H9 (cell line): ENCODE measurements around the gene PLA2G10. TPM values are rescaled to one million over a fixed set of nuclear protein-coding genes. Genes with fewer than 3 reads are reported as not detected.

ENCODE experiments used
- DNase-seq: peaks from one replicate; pipeline ENCODE4 v3.0.0-alpha.2; 2017
- H2AFZ ChIP-seq: one replicate; pipeline ENCODE4 v1.6.1; 2013; ENCODE audit warnings: mild to moderate bottlenecking, low read length, control low read depth, moderate library complexity
- H2AK5ac ChIP-seq: 2 replicates; pipeline ENCODE4 v1.6.1; 2013; ENCODE audit warnings: low read length, control low read depth, mixed read lengths; ENCODE audit not compliant: insufficient read length
- H2BK120ac ChIP-seq: one replicate; pipeline ENCODE4 v1.6.1; 2013; ENCODE audit warnings: low read depth, mild to moderate bottlenecking, low read length, control low read depth, inconsistent platforms; ENCODE audit not compliant: poor library complexity, severe bottlenecking
- H2BK12ac ChIP-seq: 2 replicates; pipeline ENCODE4 v1.6.1; 2013; ENCODE audit warnings: low read length, control low read depth, mixed read lengths, low read depth; ENCODE audit not compliant: insufficient read length
- H2BK15ac ChIP-seq: 2 replicates; pipeline ENCODE4 v1.6.1; 2013; ENCODE audit warnings: low read depth, low read length, control low read depth
- H2BK20ac ChIP-seq: one replicate; pipeline ENCODE4 v1.6.1; 2013; ENCODE audit warnings: low read depth, mild to moderate bottlenecking, low read length, control low read depth, inconsistent platforms; ENCODE audit not compliant: poor library complexity, severe bottlenecking
- H2BK5ac ChIP-seq: 2 replicates; pipeline ENCODE4 v1.6.1; 2013; ENCODE audit warnings: low read length, control low read depth, mixed read lengths; ENCODE audit not compliant: insufficient read length
- H3K14ac ChIP-seq: 2 replicates; pipeline ENCODE4 v1.6.1; 2013; ENCODE audit warnings: low read length, control low read depth; ENCODE audit not compliant: insufficient read depth
- H3K18ac ChIP-seq: 2 replicates; pipeline ENCODE4 v1.6.1; 2013; ENCODE audit warnings: low read depth, mild to moderate bottlenecking, mixed read lengths, low read length, control low read depth; ENCODE audit not compliant: insufficient read length
- H3K23ac ChIP-seq: 2 replicates; pipeline ENCODE4 v1.6.1; 2013; ENCODE audit warnings: low read length, control low read depth, mixed read lengths, low read depth; ENCODE audit not compliant: insufficient read length
- H3K23me2 ChIP-seq: 2 replicates; pipeline ENCODE4 v1.6.1; 2013; ENCODE audit warnings: low read depth, mild to moderate bottlenecking, mixed read lengths, low read length, control low read depth; ENCODE audit not compliant: insufficient read length, poor library complexity, severe bottlenecking
- H3K27ac ChIP-seq: 2 replicates; pipeline ENCODE4 v1.5.1; 2013; ENCODE audit warnings: low read length, control low read depth, mixed read lengths, low read depth; ENCODE audit not compliant: insufficient read length
- H3K27me3 ChIP-seq: 2 replicates; pipeline ENCODE4 v1.6.1; 2013; ENCODE audit warnings: low read length, control low read depth, inconsistent platforms; ENCODE audit not compliant: insufficient read depth
- H3K4ac ChIP-seq: 2 replicates; pipeline ENCODE4 v1.6.1; 2013; ENCODE audit warnings: low read depth, mild to moderate bottlenecking, control low read depth, inconsistent platforms, low read length, moderate library complexity
- H3K4me1 ChIP-seq: 2 replicates; pipeline ENCODE4 v1.6.1; 2013; ENCODE audit warnings: low read length, control low read depth, inconsistent platforms; ENCODE audit not compliant: insufficient read depth
- H3K4me2 ChIP-seq: 2 replicates; pipeline ENCODE4 v1.6.1; 2013; ENCODE audit warnings: low read length, control low read depth, mixed read lengths; ENCODE audit not compliant: insufficient read length, insufficient read depth
- H3K56ac ChIP-seq: 2 replicates; pipeline ENCODE4 v1.6.1; 2013; ENCODE audit warnings: low read depth, mild to moderate bottlenecking, mixed read lengths, low read length, control low read depth; ENCODE audit not compliant: insufficient read length
- H3K79me1 ChIP-seq: 2 replicates; pipeline ENCODE4 v1.6.1; 2013; ENCODE audit warnings: low read depth, mild to moderate bottlenecking, moderate library complexity, low read length, control low read depth, inconsistent platforms; ENCODE audit not compliant: insufficient read depth, poor library complexity, severe bottlenecking
- H3K79me2 ChIP-seq: 2 replicates; pipeline ENCODE4 v1.6.1; 2013; ENCODE audit warnings: low read length, control low read depth, inconsistent platforms; ENCODE audit not compliant: insufficient read depth
- H3K9ac ChIP-seq: 2 replicates; pipeline ENCODE4 v1.6.1; 2013; ENCODE audit warnings: low read length, control low read depth, mixed read lengths; ENCODE audit not compliant: insufficient read length; ENCODE audit errors: extremely low read depth
- H3K9me3 ChIP-seq: one replicate; pipeline ENCODE4 v1.6.1; 2013; ENCODE audit warnings: low read depth, low read length, inconsistent platforms; ENCODE audit not compliant: control insufficient read depth
- H3T11ph ChIP-seq: one replicate; pipeline ENCODE4 v1.6.1; 2013; ENCODE audit warnings: mild to moderate bottlenecking, low read length, control low read depth, inconsistent platforms
- H4K20me1 ChIP-seq: one replicate; pipeline ENCODE4 v1.6.1; 2013; ENCODE audit not compliant: control insufficient read depth, insufficient read length, insufficient read depth
- H4K5ac ChIP-seq: 2 replicates; pipeline ENCODE4 v1.6.1; 2013; ENCODE audit warnings: low read depth, mild to moderate bottlenecking, mixed read lengths, low read length, control low read depth; ENCODE audit not compliant: insufficient read length
- H4K8ac ChIP-seq: replicated peaks from 2 replicates; pipeline ENCODE4 v1.6.1; 2013; ENCODE audit warnings: low read length, control low read depth, mixed read lengths, low read depth; ENCODE audit not compliant: insufficient read length
- H4K91ac ChIP-seq: 2 replicates; pipeline ENCODE4 v1.6.1; 2013; ENCODE audit warnings: low read depth, mild to moderate bottlenecking, moderate library complexity, mixed read lengths, low read length, control low read depth; ENCODE audit not compliant: insufficient read length
- H3K27ac Mint-ChIP-seq, 3 experiments: 2 replicates in 2 of 3; 3 replicates in 1 of 3; pipeline ENCODE4 v1.8.0; 2020 to 2021; ENCODE audit warnings: mixed read lengths in 3 of 3, mild to moderate bottlenecking in 1 of 3, moderate library complexity in 1 of 3
- H3K27me3 Mint-ChIP-seq: 2 replicates; pipeline ENCODE4 v1.8.0; 2021; ENCODE audit warnings: low read depth, mild to moderate bottlenecking, moderate library complexity, mixed read lengths
- H3K36me3 Mint-ChIP-seq, 3 experiments: 2 replicates in 2 of 3; 3 replicates in 1 of 3; pipeline ENCODE4 v1.8.0; 2020 to 2021; ENCODE audit warnings: low read depth in 3 of 3, mixed read lengths in 3 of 3; ENCODE audit not compliant: insufficient read depth in 1 of 3
- H3K4me1 Mint-ChIP-seq, 2 experiments: 2 replicates each; pipeline ENCODE4 v1.8.0; 2020; ENCODE audit warnings: mixed read lengths in 2 of 2
- H3K4me3 Mint-ChIP-seq, 2 experiments: 2 replicates in 1 of 2; 3 replicates in 1 of 2; pipeline ENCODE4 v1.8.0; 2020 to 2021; ENCODE audit warnings: mild to moderate bottlenecking in 2 of 2, mixed read lengths in 2 of 2, moderate library complexity in 1 of 2
- H3K9me3 Mint-ChIP-seq, 2 experiments: 2 replicates in 1 of 2; 3 replicates in 1 of 2; pipeline ENCODE4 v1.8.0; 2020; ENCODE audit warnings: mild to moderate bottlenecking in 2 of 2, mixed read lengths in 2 of 2, moderate library complexity in 1 of 2
- CTCF ChIP-seq: fragments of 200-600 bp; sonication (generic); conservative IDR thresholded peaks from 3 replicates; pipeline ENCODE4 v1.8.0; 2021; ENCODE audit warnings: antibody characterized with exemption, mild to moderate bottlenecking
- WGBS: extraction: QIAGEN DNeasy Blood & Tissue Kit; methylation state at CpG from one replicate; pipeline ENCODE4 v1.1.7; 2013; ENCODE audit warnings: missing lambda C conversion rate, low lambda C conversion rate, mixed read lengths; ENCODE audit not compliant: insufficient read length; ENCODE audit errors: extremely low coverage; 5-methylcytosine and 5-hydroxymethylcytosine counted together
- total RNA-seq: library from RNA; stranded (reverse); gene quantifications from 2 replicates; pipeline ENCODE4 v1.2.1, GENCODE V29; 2021

Gene PLA2G10
- total RNA-seq, 1 experiment from 2014 or later = 2.2 TPM

- DNase-seq = no peak
- Histone ChIP-seq H2BK120ac (no peak overlapping the region), H2BK20ac (no peak overlapping the region), H3K9me3 (no peaks in the 10 kb centered on the region), H3K14ac (no peak overlapping the region), H3K27me3 (no peaks in the 10 kb centered on the region), H2BK15ac (no peak overlapping the region), H3K23me2 (no peaks in the 10 kb centered on the region), H3K4me1 (no peaks in the 10 kb centered on the region), H3K4ac (no peak overlapping the region), H2AFZ (no peak overlapping the region), H3K79me1 (no peaks in the 10 kb centered on the region), H3K23ac (no peak overlapping the region), H3K9ac (no peak overlapping the region), H2BK12ac (no peak overlapping the region), H3T11ph (no peak overlapping the region), H3K27ac (no peak overlapping the region), H3K18ac (no peak overlapping the region), H4K20me1 (no peaks in the 10 kb centered on the region), H3K56ac (no peak overlapping the region), H3K79me2 (no peaks in the 10 kb centered on the region), H2AK5ac (no peak overlapping the region), H2BK5ac (no peak overlapping the region), H4K8ac (no peak overlapping the region), H4K5ac (no peak overlapping the region), H4K91ac (no peak overlapping the region), H3K4me2 (no peak overlapping the region)
- Mint-ChIP-seq H3K9me3 (no peaks in the 10 kb centered on the region), H3K27ac (no peak overlapping the region), H3K4me1 (no peaks in the 10 kb centered on the region), H3K36me3 (no peaks in the 10 kb centered on the region), H3K4me3 (no peak overlapping the region), H3K27me3 (no peaks in the 10 kb centered on the region; the same call in 1 of the 2 replicates)
- no CpG with 5 or more reads among the region's 11 CpGs for WGBS
- no peak for TF ChIP-seq CTCF
Measured at GRCh38 chr16:14678748-14679497, 15.2 kb downstream of the PLA2G10 start.
